ENCODE measurements around the gene STARD13.
"Not testable (repeated sequence)": the region's sequence is repeated elsewhere in the genome, so short reads cannot be mapped to it uniquely, and the experiment has no call there.

STARD13 gene

GRCh38 chr13:33164331-33164730, 121.2 kb downstream of the STARD13 start:
- Histone ChIP-seq H3K79me2 (ENCODE audit: low read length) (no peaks in the 10 kb centered on the region), H3K9me3 (replicated peaks; ENCODE audit: insufficient read depth, low read length) (no peaks in the 10 kb centered on the region), H3K27me3 (replicated peaks; ENCODE audit: insufficient read depth, low read length) (no peaks in the 10 kb centered on the region), H2AFZ (ENCODE audit: low read length) (no peak overlapping the region), H3F3A (ENCODE audit: insufficient read depth, low read length) (no peaks in the 10 kb centered on the region), H3K36me3 (replicated peaks; ENCODE audit: insufficient read depth, low read length) (no peaks in the 10 kb centered on the region), H3K9me2 (replicated peaks; ENCODE audit: insufficient read depth, low read length) (no peaks in the 10 kb centered on the region), H3K9ac (ENCODE audit: low read length) (no peak overlapping the region), H3K4me1 (ENCODE audit: low read length) (no peaks in the 10 kb centered on the region), H3K27ac (ENCODE audit: low read length) (no peak overlapping the region), H3K4me2 (ENCODE audit: low read depth, low read length) (no peak overlapping the region), H4K20me1 (ENCODE audit: insufficient read depth, low read length) (no peaks in the 10 kb centered on the region), H3K4me3 (ENCODE audit: low read length) (no peak overlapping the region)
- no peak for DNase-seq
- TF ChIP-seq EZH2 (optimal IDR thresholded peaks at IDR 0.05; ENCODE audit: low read depth, low read length), result no peak
- TF ChIP-seq EZH2phosphoT487 (IDR thresholded peaks at IDR 0.05; ENCODE audit: low read length), result no peak
- TF ChIP-seq, protein P1, sequence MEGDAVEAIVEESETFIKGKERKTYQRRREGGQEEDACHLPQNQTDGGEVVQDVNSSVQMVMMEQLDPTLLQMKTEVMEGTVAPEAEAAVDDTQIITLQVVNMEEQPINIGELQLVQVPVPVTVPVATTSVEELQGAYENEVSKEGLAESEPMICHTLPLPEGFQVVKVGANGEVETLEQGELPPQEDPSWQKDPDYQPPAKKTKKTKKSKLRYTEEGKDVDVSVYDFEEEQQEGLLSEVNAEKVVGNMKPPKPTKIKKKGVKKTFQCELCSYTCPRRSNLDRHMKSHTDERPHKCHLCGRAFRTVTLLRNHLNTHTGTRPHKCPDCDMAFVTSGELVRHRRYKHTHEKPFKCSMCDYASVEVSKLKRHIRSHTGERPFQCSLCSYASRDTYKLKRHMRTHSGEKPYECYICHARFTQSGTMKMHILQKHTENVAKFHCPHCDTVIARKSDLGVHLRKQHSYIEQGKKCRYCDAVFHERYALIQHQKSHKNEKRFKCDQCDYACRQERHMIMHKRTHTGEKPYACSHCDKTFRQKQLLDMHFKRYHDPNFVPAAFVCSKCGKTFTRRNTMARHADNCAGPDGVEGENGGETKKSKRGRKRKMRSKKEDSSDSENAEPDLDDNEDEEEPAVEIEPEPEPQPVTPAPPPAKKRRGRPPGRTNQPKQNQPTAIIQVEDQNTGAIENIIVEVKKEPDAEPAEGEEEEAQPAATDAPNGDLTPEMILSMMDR (IDR thresholded peaks at IDR 0.05; ENCODE audit: low read length), result no peak

DNA sequence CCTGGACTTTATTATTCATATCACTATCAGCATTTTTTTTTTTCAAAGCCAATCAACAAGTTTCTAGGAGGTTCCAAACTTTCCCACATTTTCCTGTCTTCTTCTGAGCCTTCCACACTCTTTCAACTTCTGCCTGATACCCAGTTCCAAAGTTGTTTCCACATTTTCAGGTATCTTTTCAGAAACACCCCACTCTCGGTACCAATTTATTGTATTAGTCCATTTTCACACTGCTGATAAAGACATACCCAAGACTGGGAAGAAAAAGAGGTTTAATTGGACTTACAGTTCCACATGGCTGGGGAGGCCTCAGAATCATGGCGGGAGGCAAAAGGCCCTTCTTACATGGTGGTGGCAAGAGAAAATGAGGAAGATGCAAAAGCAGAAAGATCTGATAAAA, 122.8 kb downstream of the STARD13 start:
- H2AFZ ChIP-seq (ENCODE audit: low read length); H3K79me2 ChIP-seq (ENCODE audit: low read length); H3K4me1 ChIP-seq (ENCODE audit: low read length); H3K4me2 ChIP-seq (ENCODE audit: low read depth, low read length); H3K4me3 ChIP-seq (ENCODE audit: low read length); DNase-seq; H3K36me3 ChIP-seq (replicated peaks; ENCODE audit: insufficient read depth, low read length); H3K9me2 ChIP-seq (replicated peaks; ENCODE audit: insufficient read depth, low read length); H4K20me1 ChIP-seq (ENCODE audit: insufficient read depth, low read length); H3K27ac ChIP-seq (ENCODE audit: low read length); H3K9ac ChIP-seq (ENCODE audit: low read length); H3K27me3 ChIP-seq (replicated peaks; ENCODE audit: insufficient read depth, low read length); H3F3A ChIP-seq (ENCODE audit: insufficient read depth, low read length); H3K9me3 ChIP-seq (replicated peaks; ENCODE audit: insufficient read depth, low read length): not testable (repeated sequence)

GRCh38 chr13:33158816-33159215, 126.7 kb downstream of the STARD13 start:
- H3F3A ChIP-seq (ENCODE audit: insufficient read depth, low read length), result no peaks in the 10 kb centered on the region
- H3K27me3 ChIP-seq (replicated peaks; ENCODE audit: insufficient read depth, low read length), result no peaks in the 10 kb centered on the region
- H4K20me1 ChIP-seq (ENCODE audit: insufficient read depth, low read length), result no peaks in the 10 kb centered on the region
- H3K4me2 ChIP-seq (ENCODE audit: low read depth, low read length), result no peak overlapping the region
- H3K4me1 ChIP-seq (ENCODE audit: low read length), result no peaks in the 10 kb centered on the region
- H3K4me3 ChIP-seq (ENCODE audit: low read length), result no peak overlapping the region
- no peak for DNase-seq
- no peaks in the 10 kb centered on the region for H3K36me3 ChIP-seq (replicated peaks; ENCODE audit: insufficient read depth, low read length)
- no peaks in the 10 kb centered on the region for H3K9me2 ChIP-seq (replicated peaks; ENCODE audit: insufficient read depth, low read length)
- H3K9ac ChIP-seq (ENCODE audit: low read length), result no peak overlapping the region
- no peak overlapping the region for H3K27ac ChIP-seq (ENCODE audit: low read length)
- TF ChIP-seq EZH2phosphoT487 (IDR thresholded peaks at IDR 0.05; ENCODE audit: low read length) (no peak), EZH2 (optimal IDR thresholded peaks at IDR 0.05; ENCODE audit: low read depth, low read length) (no peak)
- TF ChIP-seq, protein P1 (IDR thresholded peaks at IDR 0.05; ENCODE audit: low read length), result no peak
- no peaks in the 10 kb centered on the region for H3K9me3 ChIP-seq (replicated peaks; ENCODE audit: insufficient read depth, low read length)
- H2AFZ ChIP-seq (ENCODE audit: low read length), result no peak overlapping the region
- H3K79me2 ChIP-seq (ENCODE audit: low read length), result no peaks in the 10 kb centered on the region

GRCh38 chr13:33158271-33158670, 127.3 kb downstream of the STARD13 start:
- no peaks in the 10 kb centered on the region for H3K27me3 ChIP-seq (replicated peaks; ENCODE audit: insufficient read depth, low read length)
- H3K9ac ChIP-seq (ENCODE audit: low read length), result no peak overlapping the region
- no peak overlapping the region for H2AFZ ChIP-seq (ENCODE audit: low read length)
- no peaks in the 10 kb centered on the region for H3K9me2 ChIP-seq (replicated peaks; ENCODE audit: insufficient read depth, low read length)
- TF ChIP-seq EZH2 (optimal IDR thresholded peaks at IDR 0.05; ENCODE audit: low read depth, low read length), result no peak
- TF ChIP-seq, protein P1 (IDR thresholded peaks at IDR 0.05; ENCODE audit: low read length), result no peak
- no peak for TF ChIP-seq EZH2phosphoT487 (IDR thresholded peaks at IDR 0.05; ENCODE audit: low read length)
- H3K36me3 ChIP-seq (replicated peaks; ENCODE audit: insufficient read depth, low read length), result no peaks in the 10 kb centered on the region
- no peaks in the 10 kb centered on the region for H3F3A ChIP-seq (ENCODE audit: insufficient read depth, low read length)
- H3K4me3 ChIP-seq (ENCODE audit: low read length), result no peak overlapping the region
- H3K79me2 ChIP-seq (ENCODE audit: low read length), result no peaks in the 10 kb centered on the region
- H4K20me1 ChIP-seq (ENCODE audit: insufficient read depth, low read length), result no peaks in the 10 kb centered on the region
- DNase-seq, result no peak
- no peaks in the 10 kb centered on the region for H3K4me1 ChIP-seq (ENCODE audit: low read length)
- no peak overlapping the region for H3K4me2 ChIP-seq (ENCODE audit: low read depth, low read length)
- no peak overlapping the region for H3K27ac ChIP-seq (ENCODE audit: low read length)
- no peaks in the 10 kb centered on the region for H3K9me3 ChIP-seq (replicated peaks; ENCODE audit: insufficient read depth, low read length)

All from MM.1S (cell line).